ENCODE measurements around the gene C5orf52.

Gene C5orf52

GRCh38 chr5:157649101-157649500, 22.2 kb upstream of the C5orf52 start:
- Histone ChIP-seq H3K36me3 (replicated peaks; ENCODE audit: insufficient read depth, low read length) (no peaks in the 10 kb centered on the region), H3K4me2 (ENCODE audit: low read depth, low read length) (no peak overlapping the region), H4K20me1 (ENCODE audit: insufficient read depth, low read length) (no peaks in the 10 kb centered on the region), H3K9me3 (replicated peaks; ENCODE audit: insufficient read depth, low read length) (no peaks in the 10 kb centered on the region), H3K79me2 (ENCODE audit: low read length) (no peaks in the 10 kb centered on the region), H3K27me3 (replicated peaks; ENCODE audit: insufficient read depth, low read length) (no peaks in the 10 kb centered on the region), H3K4me1 (ENCODE audit: low read length) (0 out of 2 replicates have a peak, but pooled peaks cover 3% of the 10 kb centered on the region), H2AFZ (ENCODE audit: low read length) (no peak overlapping the region), H3K4me3 (ENCODE audit: low read length) (no peak overlapping the region), H3K9ac (ENCODE audit: low read length) (no peak overlapping the region), H3K9me2 (replicated peaks; ENCODE audit: insufficient read depth, low read length) (no peaks in the 10 kb centered on the region), H3K27ac (ENCODE audit: low read length) (no peak overlapping the region), H3F3A (ENCODE audit: insufficient read depth, low read length) (no peaks in the 10 kb centered on the region)
- DNase-seq = no peak
- TF ChIP-seq, protein P1, sequence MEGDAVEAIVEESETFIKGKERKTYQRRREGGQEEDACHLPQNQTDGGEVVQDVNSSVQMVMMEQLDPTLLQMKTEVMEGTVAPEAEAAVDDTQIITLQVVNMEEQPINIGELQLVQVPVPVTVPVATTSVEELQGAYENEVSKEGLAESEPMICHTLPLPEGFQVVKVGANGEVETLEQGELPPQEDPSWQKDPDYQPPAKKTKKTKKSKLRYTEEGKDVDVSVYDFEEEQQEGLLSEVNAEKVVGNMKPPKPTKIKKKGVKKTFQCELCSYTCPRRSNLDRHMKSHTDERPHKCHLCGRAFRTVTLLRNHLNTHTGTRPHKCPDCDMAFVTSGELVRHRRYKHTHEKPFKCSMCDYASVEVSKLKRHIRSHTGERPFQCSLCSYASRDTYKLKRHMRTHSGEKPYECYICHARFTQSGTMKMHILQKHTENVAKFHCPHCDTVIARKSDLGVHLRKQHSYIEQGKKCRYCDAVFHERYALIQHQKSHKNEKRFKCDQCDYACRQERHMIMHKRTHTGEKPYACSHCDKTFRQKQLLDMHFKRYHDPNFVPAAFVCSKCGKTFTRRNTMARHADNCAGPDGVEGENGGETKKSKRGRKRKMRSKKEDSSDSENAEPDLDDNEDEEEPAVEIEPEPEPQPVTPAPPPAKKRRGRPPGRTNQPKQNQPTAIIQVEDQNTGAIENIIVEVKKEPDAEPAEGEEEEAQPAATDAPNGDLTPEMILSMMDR (IDR thresholded peaks at IDR 0.05; ENCODE audit: low read length) = no peak
- TF ChIP-seq EZH2 (optimal IDR thresholded peaks at IDR 0.05; ENCODE audit: low read depth, low read length) (no peak), EZH2phosphoT487 (IDR thresholded peaks at IDR 0.05; ENCODE audit: low read length) (no peak)

GRCh38 chr5:157650991-157651611, 20.2 kb upstream of the C5orf52 start:
- Histone ChIP-seq H3K4me2 (ENCODE audit: low read depth, low read length) (peak overlapping the region; percentile 83; the same call in 1 of the 2 replicates), H3K36me3 (replicated peaks; ENCODE audit: insufficient read depth, low read length) (no peaks in the 10 kb centered on the region), H3K4me1 (ENCODE audit: low read length) (0 out of 2 replicates have a peak, but pooled peaks cover 3% of the 10 kb centered on the region), H2AFZ (ENCODE audit: low read length) (peak overlapping the region; percentile 90), H3K27me3 (replicated peaks; ENCODE audit: insufficient read depth, low read length) (no peaks in the 10 kb centered on the region), H3K27ac (ENCODE audit: low read length) (no peak overlapping the region), H3K4me3 (ENCODE audit: low read length) (no peak overlapping the region), H3F3A (ENCODE audit: insufficient read depth, low read length) (no peaks in the 10 kb centered on the region), H3K79me2 (ENCODE audit: low read length) (no peaks in the 10 kb centered on the region), H3K9me3 (replicated peaks; ENCODE audit: insufficient read depth, low read length) (no peaks in the 10 kb centered on the region), H3K9ac (ENCODE audit: low read length) (no peak overlapping the region), H3K9me2 (replicated peaks; ENCODE audit: insufficient read depth, low read length) (no peaks in the 10 kb centered on the region), H4K20me1 (ENCODE audit: insufficient read depth, low read length) (no peaks in the 10 kb centered on the region)
- TF ChIP-seq EZH2 (optimal IDR thresholded peaks at IDR 0.05; ENCODE audit: low read depth, low read length) (no peak), EZH2phosphoT487 (IDR thresholded peaks at IDR 0.05; ENCODE audit: low read length) (no peak)
- TF ChIP-seq, protein P1 (IDR thresholded peaks at IDR 0.05; ENCODE audit: low read length) = no peak
- no peak for DNase-seq

DNA sequence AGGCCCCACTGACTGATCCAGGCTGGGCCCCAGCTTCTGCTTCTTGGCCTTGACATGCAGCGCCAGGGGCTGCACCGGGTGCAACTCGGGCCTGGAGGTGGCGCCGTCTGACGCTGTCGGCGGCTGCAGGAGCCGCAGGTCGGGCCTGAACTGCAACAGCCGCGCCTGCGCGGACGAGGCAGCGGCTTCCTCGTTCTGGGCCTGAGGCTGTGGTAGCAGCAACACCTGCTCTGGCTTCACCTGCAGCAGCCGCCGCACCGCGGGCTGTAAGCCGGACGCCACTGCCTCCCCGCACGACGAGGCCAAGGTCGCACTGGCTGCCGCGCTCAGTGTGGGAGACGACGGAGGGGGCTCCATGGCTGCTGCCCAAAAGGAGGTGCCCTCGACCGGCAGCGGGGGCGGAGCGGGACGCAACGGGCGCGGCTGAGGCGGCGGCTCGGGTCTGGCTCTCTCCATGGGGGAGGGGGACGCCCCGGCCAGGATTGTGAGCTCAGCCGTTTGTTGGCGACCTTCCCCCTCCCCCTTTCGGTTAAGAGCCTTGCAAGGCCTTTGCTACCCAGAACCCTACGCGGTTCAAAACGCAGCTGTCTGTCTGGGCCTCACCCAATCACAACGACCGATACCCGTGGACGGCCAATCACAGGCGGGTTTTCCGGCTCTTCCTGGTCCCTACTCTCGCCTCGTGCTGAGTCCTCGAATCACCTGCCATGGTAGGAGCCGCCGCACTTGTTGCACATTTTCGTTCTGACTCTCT, 19.5 kb upstream of the C5orf52 start:
- Histone ChIP-seq H3K9me2 (replicated peaks; ENCODE audit: insufficient read depth, low read length) (no peaks in the 10 kb centered on the region), H3K27me3 (replicated peaks; ENCODE audit: insufficient read depth, low read length) (no peaks in the 10 kb centered on the region), H3K36me3 (replicated peaks; ENCODE audit: insufficient read depth, low read length) (no peaks in the 10 kb centered on the region), H3K79me2 (ENCODE audit: low read length) (no peaks in the 10 kb centered on the region), H4K20me1 (ENCODE audit: insufficient read depth, low read length) (no peaks in the 10 kb centered on the region), H3K4me2 (ENCODE audit: low read depth, low read length) (peak overlapping the region; percentile 83), H3K9ac (ENCODE audit: low read length) (no peak overlapping the region), H3K4me3 (ENCODE audit: low read length) (peak overlapping the region; percentile 50; the same call in 1 of the 2 replicates), H3K4me1 (ENCODE audit: low read length) (0 out of 2 replicates have a peak, but pooled peaks cover 3% of the 10 kb centered on the region), H3K27ac (ENCODE audit: low read length) (no peak overlapping the region), H3K9me3 (replicated peaks; ENCODE audit: insufficient read depth, low read length) (no peaks in the 10 kb centered on the region), H3F3A (ENCODE audit: insufficient read depth, low read length) (no peaks in the 10 kb centered on the region), H2AFZ (ENCODE audit: low read length) (peak overlapping the region; percentile 90)
- TF ChIP-seq EZH2 (optimal IDR thresholded peaks at IDR 0.05; ENCODE audit: low read depth, low read length) = no peak
- TF ChIP-seq, protein P1 (IDR thresholded peaks at IDR 0.05; ENCODE audit: low read length) = peak; percentile 59
- DNase-seq = peak; percentile 89

Data from MM.1S (cell line).